ENCODE measurements around the gene CALHM4.

The CALHM4 gene

GRCh38 chr6:116553451-116553850, at the start of gene CALHM4:
TSS of gene CALHM4 (plus strand) at chr6:116553751. CDS start at chr6:116553794, 43 bp downstream.
- DNase-seq = no peak

- DNase-seq = no peak
Observed at GRCh38 chr6:116507324-116507723, 46.2 kb upstream of the CALHM4 start.

GRCh38 chr6:116508527-116508926, 45.0 kb upstream of the CALHM4 start:
- DNase-seq = no peak

GRCh38 chr6:116511424-116512110, 42.0 kb upstream of the CALHM4 start, which contains the start of gene CALHM5:
TSS of gene CALHM5 (plus strand) at chr6:116511639. CDS start at chr6:116511697, 58 bp downstream.
- no peak for DNase-seq

GRCh38 chr6:116512111-116512559, 41.4 kb upstream of the CALHM4 start:
- no peak for DNase-seq

GRCh38 chr6:116512734-116513133, 40.8 kb upstream of the CALHM4 start:
- no peak for DNase-seq

GRCh38 chr6:116513224-116513875, 40.2 kb upstream of the CALHM4 start:
- no peak for DNase-seq

GRCh38 chr6:116514111-116514510, 39.4 kb upstream of the CALHM4 start:
- no peak for DNase-seq

GRCh38 chr6:116515141-116515540, 38.4 kb upstream of the CALHM4 start:
- DNase-seq = no peak

GRCh38 chr6:116518621-116519368, 34.8 kb upstream of the CALHM4 start:
- DNase-seq = no peak

GRCh38 chr6:116522896-116523295, 30.7 kb upstream of the CALHM4 start:
- DNase-seq = no peak

- no peak for DNase-seq
Observed at GRCh38 chr6:116524236-116524635, 29.3 kb upstream of the CALHM4 start.

- DNase-seq = no peak
Observed at GRCh38 chr6:116528133-116528532, 25.4 kb upstream of the CALHM4 start.

- no peak for DNase-seq
Observed at GRCh38 chr6:116528780-116529179, 24.8 kb upstream of the CALHM4 start.

GRCh38 chr6:116529466-116530290, 23.9 kb upstream of the CALHM4 start:
- DNase-seq = no peak

GRCh38 chr6:116530436-116530835, 23.1 kb upstream of the CALHM4 start:
- no peak for DNase-seq

- DNase-seq = peak; percentile 72
Observed at GRCh38 chr6:116531675-116532570, 21.6 kb upstream of the CALHM4 start.

- no peak for DNase-seq
Observed at GRCh38 chr6:116533233-116533957, 20.2 kb upstream of the CALHM4 start.

GRCh38 chr6:116535109-116535508, 18.4 kb upstream of the CALHM4 start:
- no peak for DNase-seq

- peak; percentile 64 for DNase-seq
Observed at GRCh38 chr6:116536216-116536621, 17.3 kb upstream of the CALHM4 start.

- DNase-seq = no peak
Observed at GRCh38 chr6:116542426-116542825, 11.1 kb upstream of the CALHM4 start.
